WTC11 (cell line): Measurements from ENCODE around the gene LCP1.

ENCODE experiments used
- ATF2 ChIP-seq: sonication (generic); formaldehyde crosslinking; IDR thresholded peaks from 2 replicates; pipeline ENCODE4 v1.8.1; 2022; ENCODE audit warnings: low read depth, missing genetic modification reagents, borderline replicate concordance
- CBFB ChIP-seq: sonication (generic); formaldehyde crosslinking; IDR thresholded peaks from 2 replicates; pipeline ENCODE4 v1.8.1; 2022; ENCODE audit warnings: mild to moderate bottlenecking, low read depth, missing genetic modification reagents
- CTCF ChIP-seq: fragments of 200-600 bp; IDR thresholded peaks from 2 replicates; pipeline ENCODE4 v1.8.0; 2022; ENCODE audit warnings: antibody characterized with exemption
- E2F1 ChIP-seq: sonication (generic); formaldehyde crosslinking; IDR thresholded peaks from 2 replicates; pipeline ENCODE4 v1.8.0; 2022; ENCODE audit warnings: mild to moderate bottlenecking, missing genetic modification reagents
- ELF4 ChIP-seq: sonication (generic); formaldehyde crosslinking; IDR thresholded peaks from 2 replicates; pipeline ENCODE4 v1.8.1; 2022; ENCODE audit warnings: low read depth, mild to moderate bottlenecking, moderate library complexity, missing genetic modification reagents
- ESRRA ChIP-seq: sonication (generic); formaldehyde crosslinking; IDR thresholded peaks from 2 replicates; pipeline ENCODE4 v1.8.1; 2022; ENCODE audit warnings: mild to moderate bottlenecking, missing genetic modification reagents, borderline replicate concordance
- ETV6 ChIP-seq: sonication (generic); formaldehyde crosslinking; IDR thresholded peaks from 2 replicates; pipeline ENCODE4 v1.8.1; 2022; ENCODE audit warnings: mild to moderate bottlenecking, missing genetic modification reagents
- JUN ChIP-seq: sonication (generic); formaldehyde crosslinking; IDR thresholded peaks from 2 replicates; pipeline ENCODE4 v1.8.0; 2023; ENCODE audit warnings: mild to moderate bottlenecking, missing genetic modification reagents
- MAX ChIP-seq: sonication (generic); formaldehyde crosslinking; IDR thresholded peaks from 2 replicates; pipeline ENCODE4 v1.8.0; 2022; ENCODE audit warnings: mild to moderate bottlenecking, missing genetic modification reagents
- NFE2L1 ChIP-seq: sonication (generic); formaldehyde crosslinking; IDR thresholded peaks from 2 replicates; pipeline ENCODE4 v1.8.1; 2023; ENCODE audit warnings: missing genetic modification reagents
- NR2C2 ChIP-seq: sonication (generic); formaldehyde crosslinking; IDR thresholded peaks from 2 replicates; pipeline ENCODE4 v1.8.0; 2022; ENCODE audit warnings: mild to moderate bottlenecking, missing genetic modification reagents
- TEAD4 ChIP-seq: sonication (generic); formaldehyde crosslinking; IDR thresholded peaks from 2 replicates; pipeline ENCODE4 v1.8.0; 2022; ENCODE audit warnings: mild to moderate bottlenecking, missing genetic modification reagents

- TF ChIP-seq CTCF (no peak), ELF4 (no peak), JUN (no peak), NFE2L1 (CRISPR knock-in tag) (no peak), ESRRA (CRISPR knock-in tag) (no peak), NR2C2 (no peak), CBFB (no peak), MAX (CRISPR knock-in tag) (no peak), TEAD4 (no peak), E2F1 (CRISPR knock-in tag) (no peak), ATF2 (no peak), ETV6 (no peak)
Measured at GRCh38 chr13:46164661-46165060, 17.3 kb downstream of the LCP1 start.
